ENCODE data around the gene RGS18.
"Not testable (repeated sequence)": the region's sequence is repeated elsewhere in the genome, so short reads cannot be mapped to it uniquely, and the experiment has no call there.

The RGS18 gene

DNA sequence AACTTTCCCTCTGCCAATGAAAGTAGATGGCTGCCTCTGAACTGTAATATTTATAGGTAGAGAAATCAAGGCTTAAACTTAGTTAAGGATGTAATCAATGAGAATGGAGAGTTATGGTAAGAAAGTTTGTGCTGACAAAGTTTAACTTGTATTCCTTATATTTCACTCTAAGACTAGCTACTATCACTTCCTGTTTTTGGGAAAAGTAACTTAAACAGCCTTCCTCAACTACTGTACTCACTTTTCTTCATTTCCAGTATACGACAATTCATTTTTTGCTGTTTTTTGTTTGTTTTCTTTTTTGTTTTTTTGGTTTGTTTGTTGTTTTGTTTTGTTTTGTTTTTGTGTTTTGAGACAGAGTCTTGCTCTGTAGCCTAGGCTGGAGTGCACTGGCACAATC is 3.7 kb downstream of the RGS18 start:
- TF ChIP-seq, protein P1, sequence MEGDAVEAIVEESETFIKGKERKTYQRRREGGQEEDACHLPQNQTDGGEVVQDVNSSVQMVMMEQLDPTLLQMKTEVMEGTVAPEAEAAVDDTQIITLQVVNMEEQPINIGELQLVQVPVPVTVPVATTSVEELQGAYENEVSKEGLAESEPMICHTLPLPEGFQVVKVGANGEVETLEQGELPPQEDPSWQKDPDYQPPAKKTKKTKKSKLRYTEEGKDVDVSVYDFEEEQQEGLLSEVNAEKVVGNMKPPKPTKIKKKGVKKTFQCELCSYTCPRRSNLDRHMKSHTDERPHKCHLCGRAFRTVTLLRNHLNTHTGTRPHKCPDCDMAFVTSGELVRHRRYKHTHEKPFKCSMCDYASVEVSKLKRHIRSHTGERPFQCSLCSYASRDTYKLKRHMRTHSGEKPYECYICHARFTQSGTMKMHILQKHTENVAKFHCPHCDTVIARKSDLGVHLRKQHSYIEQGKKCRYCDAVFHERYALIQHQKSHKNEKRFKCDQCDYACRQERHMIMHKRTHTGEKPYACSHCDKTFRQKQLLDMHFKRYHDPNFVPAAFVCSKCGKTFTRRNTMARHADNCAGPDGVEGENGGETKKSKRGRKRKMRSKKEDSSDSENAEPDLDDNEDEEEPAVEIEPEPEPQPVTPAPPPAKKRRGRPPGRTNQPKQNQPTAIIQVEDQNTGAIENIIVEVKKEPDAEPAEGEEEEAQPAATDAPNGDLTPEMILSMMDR (IDR thresholded peaks at IDR 0.05; ENCODE audit: extremely low read depth, insufficient read depth, missing control alignments), result no peak
- in situ Hi-C loops (cut with MboI; ENCODE audit: low pct_unique_long_range_greater_than_20kb, low sequenced_read_pairs, unreplicated experiment), result no loop called here
- DNase-seq (ENCODE audit: low spot score), result no peak

GRCh38 chr1:192162376-192162775 is 4.1 kb downstream of the RGS18 start:
- TF ChIP-seq, protein P1 (IDR thresholded peaks at IDR 0.05; ENCODE audit: extremely low read depth, insufficient read depth, missing control alignments), result no peak
- DNase-seq (ENCODE audit: low spot score), result no peak
- in situ Hi-C loops (cut with MboI; ENCODE audit: low pct_unique_long_range_greater_than_20kb, low sequenced_read_pairs, unreplicated experiment), result no loop called here

DNA sequence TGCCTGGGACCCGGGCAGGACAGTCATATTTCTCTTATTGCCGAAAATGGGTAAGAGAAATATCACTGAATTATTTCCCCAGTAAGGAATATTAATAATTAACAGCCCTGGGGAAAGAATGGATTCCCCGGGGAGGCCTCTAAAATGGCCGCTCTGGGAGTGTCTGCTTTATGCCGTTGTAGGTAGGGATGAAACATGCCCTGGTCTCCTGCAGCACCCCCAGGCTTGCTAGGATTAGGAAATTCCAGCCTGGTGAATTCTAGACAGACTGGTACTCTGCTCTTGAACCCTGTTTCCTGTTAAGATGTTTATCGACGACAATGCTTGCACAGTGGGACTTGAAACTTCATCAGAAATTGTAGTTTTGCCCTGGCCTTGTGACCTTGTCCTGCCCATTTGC is 6.7 kb downstream of the RGS18 start:
- DNase-seq (ENCODE audit: low spot score); in situ Hi-C loops (cut with MboI; ENCODE audit: low pct_unique_long_range_greater_than_20kb, low sequenced_read_pairs, unreplicated experiment): not testable (repeated sequence)

GRCh38 chr1:192167011-192167410 is 8.7 kb downstream of the RGS18 start:
- DNase-seq (ENCODE audit: low spot score), result no peak
- in situ Hi-C loops (cut with MboI; ENCODE audit: low pct_unique_long_range_greater_than_20kb, low sequenced_read_pairs, unreplicated experiment), result no loop called here
- TF ChIP-seq, protein P1 (IDR thresholded peaks at IDR 0.05; ENCODE audit: extremely low read depth, insufficient read depth, missing control alignments), result no peak

DNA sequence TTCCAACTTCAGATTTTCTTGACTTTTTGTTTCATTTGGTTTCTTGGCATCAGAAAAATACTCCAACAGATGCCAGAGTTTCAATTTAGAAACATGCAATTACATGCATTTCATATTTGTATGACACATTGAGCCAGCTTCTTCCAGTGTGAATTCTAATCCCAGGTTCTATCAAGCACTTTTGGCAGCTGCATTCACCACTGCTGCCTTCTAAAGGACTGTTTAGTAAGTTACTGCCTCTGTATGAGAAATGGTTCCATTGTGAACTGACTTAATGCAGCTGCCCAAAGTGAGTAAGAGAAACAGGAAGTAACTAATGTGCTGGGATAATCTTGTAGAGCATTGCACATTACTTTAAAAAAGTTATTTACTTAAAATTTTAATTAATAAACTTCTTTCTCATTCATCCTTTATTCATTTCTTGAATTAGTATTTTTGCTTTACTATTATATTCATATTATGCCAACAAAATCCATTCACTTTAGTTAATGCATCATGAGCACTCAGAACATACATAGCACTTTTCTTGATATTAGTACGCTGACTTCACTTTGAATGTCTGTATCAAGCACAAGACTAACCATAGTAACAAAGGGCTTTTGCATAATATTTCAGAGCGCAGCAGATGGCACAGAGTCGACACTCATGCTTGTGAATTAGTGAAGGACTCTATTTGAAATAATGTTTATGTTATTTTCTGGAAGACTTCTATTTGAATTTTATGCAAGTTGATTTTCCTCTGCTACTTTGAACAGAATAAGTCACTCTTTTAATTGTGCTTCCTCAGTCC is 9.8 kb downstream of the RGS18 start:
- TF ChIP-seq, protein P1 (IDR thresholded peaks at IDR 0.05; ENCODE audit: extremely low read depth, insufficient read depth, missing control alignments), result no peak
- DNase-seq (ENCODE audit: low spot score), result no peak
- in situ Hi-C loops (cut with MboI; ENCODE audit: low pct_unique_long_range_greater_than_20kb, low sequenced_read_pairs, unreplicated experiment), result no loop called here

DNA sequence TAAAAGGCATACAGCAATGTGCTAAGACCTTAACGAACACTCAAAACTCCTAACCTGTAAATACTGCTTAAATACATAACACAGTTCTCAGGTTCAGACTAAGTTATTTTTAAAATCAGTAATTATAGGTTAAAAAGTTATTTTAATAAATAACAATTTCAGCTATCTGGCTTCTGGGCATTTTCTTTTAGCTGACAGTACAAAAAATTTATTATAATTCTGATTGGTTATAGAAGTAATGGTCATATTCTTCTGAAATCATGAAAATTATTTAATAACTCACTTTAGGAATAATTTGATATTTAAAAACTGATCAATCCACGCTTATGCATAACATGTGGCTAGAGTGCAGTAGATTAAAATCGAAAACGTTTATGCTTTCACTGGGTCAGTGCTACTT is 10.7 kb downstream of the RGS18 start:
- no peak for DNase-seq (ENCODE audit: low spot score)
- in situ Hi-C loops (cut with MboI; ENCODE audit: low pct_unique_long_range_greater_than_20kb, low sequenced_read_pairs, unreplicated experiment), result no loop called here
- TF ChIP-seq, protein P1 (IDR thresholded peaks at IDR 0.05; ENCODE audit: extremely low read depth, insufficient read depth, missing control alignments), result no peak

GRCh38 chr1:192170196-192170984 is 12.1 kb downstream of the RGS18 start:
- TF ChIP-seq, protein P1 (IDR thresholded peaks at IDR 0.05; ENCODE audit: extremely low read depth, insufficient read depth, missing control alignments), result no peak
- in situ Hi-C loops (cut with MboI; ENCODE audit: low pct_unique_long_range_greater_than_20kb, low sequenced_read_pairs, unreplicated experiment), result no loop called here
- no peak for DNase-seq (ENCODE audit: low spot score)

Measured in GM13977 (cell line).